K562 (cell line): ENCODE measurements around the gene SURF6. TPM values are rescaled to one million over a fixed set of nuclear protein-coding genes. Genes with fewer than 3 reads are reported as not detected.

Source experiments
- ATF2 ChIP-seq: sonication (generic); formaldehyde crosslinking; IDR thresholded peaks from 2 replicates; pipeline ENCODE4 v1.8.1; 2022; ENCODE audit warnings: missing genetic modification reagents
- CBFB ChIP-seq: sonication (generic); formaldehyde crosslinking; IDR thresholded peaks from 2 replicates; pipeline ENCODE4 v1.4.0; 2020; ENCODE audit warnings: mild to moderate bottlenecking, missing genetic modification reagents
- CBX1 ChIP-seq: sonication (generic); IDR thresholded peaks from 2 replicates; pipeline ENCODE4 v1.6.1; 2016; ENCODE audit warnings: antibody characterized with exemption, low read depth, mild to moderate bottlenecking
- CREB3 ChIP-seq: fragments of 450-650 bp; conservative IDR thresholded peaks from 2 replicates; pipeline ENCODE4 v1.6.1; 2016; ENCODE audit warnings: missing genetic modification characterization, low read depth, mild to moderate bottlenecking, missing compliant biosample characterization, moderate library complexity
- ERF ChIP-seq: fragments of 450-650 bp; formaldehyde crosslinking; IDR thresholded peaks from 2 replicates; pipeline ENCODE4 v1.4.0; 2020; ENCODE audit warnings: mild to moderate bottlenecking, mixed read lengths
- HCFC1 ChIP-seq: IDR thresholded peaks from 2 replicates; pipeline ENCODE4 v1.6.1; 2012; ENCODE audit warnings: low read depth, low read length, improper control_type of control experiment
- HNRNPK ChIP-seq: fragments of 200-400 bp; formaldehyde crosslinking; IDR thresholded peaks from one replicate; pipeline ENCODE4 v1.6.1; 2018; ENCODE audit warnings: mild to moderate bottlenecking, low read depth, low read length; ENCODE audit not compliant: poor library complexity, severe bottlenecking
- JUN ChIP-seq, 2 experiments: sonication (generic) in 1 of 2; formaldehyde crosslinking in 1 of 2; IDR thresholded peaks; 2 replicates each; pipeline versions ENCODE4 v1.6.1 to v1.8.0; 2012 to 2022; ENCODE audit warnings: borderline replicate concordance in 2 of 2, mild to moderate bottlenecking in 2 of 2, improper control_type of control experiment in 1 of 2, low read depth in 1 of 2, low read length in 1 of 2, missing genetic modification reagents in 1 of 2
- NFIX ChIP-seq: fragments of 250-450 bp; sonication (Bioruptor Pico); IDR thresholded peaks from 2 replicates; pipeline ENCODE4 v1.4.0; 2020; ENCODE audit warnings: low read depth, mild to moderate bottlenecking, moderate library complexity
- POLR2A ChIP-seq: fragments of 450-650 bp; conservative IDR thresholded peaks from 2 replicates; pipeline ENCODE4 v1.6.1; 2016
- SMARCA4 ChIP-seq: fragments of 450-650 bp; IDR thresholded peaks from 2 replicates; pipeline ENCODE4 v1.6.1; 2016
- SP1 ChIP-seq: sonication (generic); formaldehyde crosslinking; IDR thresholded peaks from 2 replicates; pipeline ENCODE4 v1.8.1; 2022; ENCODE audit warnings: mild to moderate bottlenecking, missing genetic modification reagents
- SUPT5H ChIP-seq: fragments of 450-650 bp; IDR thresholded peaks from 2 replicates; pipeline ENCODE4 v1.6.1; 2016
- ZEB2 ChIP-seq: fragments of 450-650 bp; IDR thresholded peaks from 2 replicates; pipeline ENCODE4 v1.6.1; 2016
- ZNF431 ChIP-seq: sonication (generic); formaldehyde crosslinking; IDR thresholded peaks from 2 replicates; pipeline ENCODE4 v1.8.0; 2022; ENCODE audit warnings: mild to moderate bottlenecking, missing genetic modification reagents
- ZNF699 ChIP-seq: fragments of 250-450 bp; sonication (Bioruptor Pico); IDR thresholded peaks from 2 replicates; pipeline ENCODE4 v1.8.0; 2021; ENCODE audit warnings: mild to moderate bottlenecking, moderate library complexity; ENCODE audit not compliant: insufficient replicate concordance
- polyA plus RNA-seq, 8 experiments: library from polyadenylated mRNA; depleted of rRNA in 4 of 8; stranded (reverse) in 5 of 8; unstranded in 3 of 8; fragments of >200 nt; fragmentation: Nextera tagmentation in 2 of 8; fragmentation: Illumina TruSeq in 1 of 8; extraction: Ambion mirVana in 2 of 8; extraction: Trizol in 1 of 8; gene quantifications; 2 replicates each; pipeline versions ENCODE4 v1.2.1 to v1.2.3, GENCODE V29; 2011 to 2014; ENCODE audit warnings: inconsistent platforms in 1 of 8, missing spikeins in 1 of 8
- total RNA-seq, 7 experiments: library from RNA; depleted of rRNA in 6 of 7; stranded (reverse); fragments of >200 nt in 6 of 7; fragmentation: Illumina TruSeq in 2 of 7; extraction: Trizol in 2 of 7; gene quantifications; 2 replicates each; pipeline versions ENCODE4 v1.2.1 to v1.2.3, GENCODE V29; 2011 to 2021; ENCODE audit warnings: low replicate concordance in 1 of 7
- TF ChIP-seq, protein P1 (sequence below): fragments of 200-800 bp; sonication (Bioruptor generic); IDR thresholded peaks from 2 replicates; pipeline ENCODE4 v1.6.1; 2017; ENCODE audit warnings: missing genetic modification characterization, missing compliant biosample characterization

The SURF6 gene
- total and polyA plus RNA-seq, 9 of the 15 experiments (the other 6 are each of a cell fraction or from before 2014, with no cell fraction given) = 1.4 to 68.3 (median 14.7) TPM

- TF ChIP-seq ATF2 (CRISPR knock-in tag) = no peak
- peak; percentile 90 for TF ChIP-seq SP1 (CRISPR knock-in tag)
- peak; percentile 90 for TF ChIP-seq POLR2A
- no peak for TF ChIP-seq NFIX (CRISPR knock-in tag)
- peak; percentile 58; the same call in 1 of the 2 replicates for TF ChIP-seq ZNF431 (CRISPR knock-in tag)
- TF ChIP-seq CBFB (CRISPR knock-in tag) = peak; percentile 94; the same call in 1 of the 2 replicates
- TF ChIP-seq HCFC1 = peak; percentile 87
- no peak for TF ChIP-seq SMARCA4
- TF ChIP-seq ZNF699 = no peak
- TF ChIP-seq ERF = peak; percentile 43; the same call in 1 of the 2 replicates
- TF ChIP-seq, protein P1, sequence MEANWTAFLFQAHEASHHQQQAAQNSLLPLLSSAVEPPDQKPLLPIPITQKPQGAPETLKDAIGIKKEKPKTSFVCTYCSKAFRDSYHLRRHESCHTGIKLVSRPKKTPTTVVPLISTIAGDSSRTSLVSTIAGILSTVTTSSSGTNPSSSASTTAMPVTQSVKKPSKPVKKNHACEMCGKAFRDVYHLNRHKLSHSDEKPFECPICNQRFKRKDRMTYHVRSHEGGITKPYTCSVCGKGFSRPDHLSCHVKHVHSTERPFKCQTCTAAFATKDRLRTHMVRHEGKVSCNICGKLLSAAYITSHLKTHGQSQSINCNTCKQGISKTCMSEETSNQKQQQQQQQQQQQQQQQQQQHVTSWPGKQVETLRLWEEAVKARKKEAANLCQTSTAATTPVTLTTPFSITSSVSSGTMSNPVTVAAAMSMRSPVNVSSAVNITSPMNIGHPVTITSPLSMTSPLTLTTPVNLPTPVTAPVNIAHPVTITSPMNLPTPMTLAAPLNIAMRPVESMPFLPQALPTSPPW (CRISPR knock-in tag) = peak; percentile 88
- peak; percentile 73 for TF ChIP-seq JUN (IDR thresholded peaks at IDR 0.05; ENCODE audit: borderline replicate concordance, low read depth, low read length)
- TF ChIP-seq JUN (CRISPR knock-in tag; IDR thresholded peaks at IDR 0.05; ENCODE audit: borderline replicate concordance) = no peak; the same call in 1 of the 2 replicates
- TF ChIP-seq HNRNPK = peak; percentile 34
- peak; percentile 73; the same call in 1 of the 2 replicates for TF ChIP-seq CREB3 (tag)
- TF ChIP-seq CBX1 = peak; percentile 91
- TF ChIP-seq ZEB2 = 0 out of 2 replicates have a peak, but pooled peaks have one; percentile 31
- peak; percentile 81 for TF ChIP-seq SUPT5H
These were observed at the start of gene SURF6 (continued) for GRCh38 chr9:133335924-133336811.
